ENCODE results near the gene OPCML. TPM values are rescaled to one million over a fixed set of nuclear protein-coding genes. Genes with fewer than 3 reads are reported as not detected.

OPCML gene
- total and polyA plus RNA-seq, 7 experiments from 2014 or later = not detected

DNA sequence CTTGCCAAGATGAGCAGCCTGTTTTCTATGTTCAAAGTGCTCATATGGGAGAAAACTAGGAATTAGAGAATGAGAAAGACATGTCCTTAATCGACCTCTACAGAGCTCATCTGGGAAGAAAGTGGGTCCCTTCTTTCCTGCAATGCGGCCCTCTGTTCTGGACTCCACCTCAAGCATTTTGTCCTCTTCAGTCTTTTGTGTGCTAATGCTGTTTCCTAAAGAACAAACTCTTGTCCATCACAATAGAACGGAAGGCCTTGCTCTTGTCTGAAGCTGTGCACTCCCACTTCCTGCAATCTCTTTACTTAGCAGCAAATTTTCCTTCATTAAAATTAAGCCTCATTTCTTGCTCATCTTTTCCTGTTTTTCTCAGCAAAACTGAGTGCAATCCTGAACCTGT lies 206.6 kb downstream of the OPCML start:
- ChIA-PET CTCF (no interaction called here), POLR2A (no interaction called here)
- H3K4me1 Mint-ChIP-seq = no peaks in the 10 kb centered on the region
- DNase-seq (no peak), ATAC-seq (no peak)
- H3K27me3 ChIP-seq (ENCODE audit: control insufficient read depth in 2 of 2, insufficient read depth in 2 of 2, low read length in 2 of 2) = no peaks in the 10 kb centered on the region
- intact Hi-C loops (cut with micrococcal nuclease) = no loop called here
- peaks cover 0 to 3% (median 0%) of the 10 kb centered on the region in 3 experiments for H3K9me3 ChIP-seq (ENCODE audit: control insufficient read depth in 2 of 3, low read length in 3 of 3)
- H3K36me3 Mint-ChIP-seq = no peaks in the 10 kb centered on the region
- H3K4me1 ChIP-seq (ENCODE audit: control insufficient read depth in 2 of 2, insufficient read depth in 2 of 2, low read length in 2 of 2) = no peaks in the 10 kb centered on the region
- H3K27ac Mint-ChIP-seq = no peak overlapping the region
- no peaks in the 10 kb centered on the region for H3K36me3 ChIP-seq (ENCODE audit: control insufficient read depth in 2 of 3, insufficient read depth in 3 of 3, low read length in 3 of 3)
- H3K27me3 Mint-ChIP-seq = peaks cover 0 to 6% (median 0%) of the 10 kb centered on the region in 5 donors
- H3K27ac ChIP-seq (ENCODE audit: low read depth, low read length) = no peak overlapping the region
- peaks cover 0 to 4% (median 0%) of the 10 kb centered on the region in 11 donors for H3K9me3 Mint-ChIP-seq
- H3K4me3 Mint-ChIP-seq = no peak overlapping the region
- H3K4me3 ChIP-seq (ENCODE audit: low read length) = no peak overlapping the region

- Mint-ChIP-seq H3K4me3 (no peak overlapping the region), H3K4me1 (no peaks in the 10 kb centered on the region), H3K27me3 (peaks cover 0 to 6% (median 0%) of the 10 kb centered on the region in 5 donors), H3K27ac (no peak overlapping the region), H3K36me3 (no peaks in the 10 kb centered on the region), H3K9me3 (peaks cover 0 to 4% (median 0%) of the 10 kb centered on the region in 11 donors)
- H3K4me1 ChIP-seq (ENCODE audit: control insufficient read depth in 2 of 2, insufficient read depth in 2 of 2, low read length in 2 of 2) = no peaks in the 10 kb centered on the region
- no peak overlapping the region for H3K27ac ChIP-seq (ENCODE audit: low read depth, low read length)
- intact Hi-C loops (cut with micrococcal nuclease) = no loop called here
- ATAC-seq (no peak), DNase-seq (no peak)
- H3K36me3 ChIP-seq (ENCODE audit: control insufficient read depth in 2 of 3, insufficient read depth in 3 of 3, low read length in 3 of 3) = no peaks in the 10 kb centered on the region
- peaks cover 0 to 3% (median 0%) of the 10 kb centered on the region in 3 experiments for H3K9me3 ChIP-seq (ENCODE audit: control insufficient read depth in 2 of 3, low read length in 3 of 3)
- ChIA-PET CTCF (no interaction called here), POLR2A (no interaction called here)
- H3K27me3 ChIP-seq (ENCODE audit: control insufficient read depth in 2 of 2, insufficient read depth in 2 of 2, low read length in 2 of 2) = no peaks in the 10 kb centered on the region
- no peak overlapping the region for H3K4me3 ChIP-seq (ENCODE audit: low read length)
Observed at GRCh38 chr11:133323354-133323753, 208.9 kb downstream of the OPCML start.

- H3K27me3 ChIP-seq (ENCODE audit: control insufficient read depth in 2 of 2, insufficient read depth in 2 of 2, low read length in 2 of 2) = no peaks in the 10 kb centered on the region
- Mint-ChIP-seq H3K27ac (no peak overlapping the region), H3K4me1 (no peaks in the 10 kb centered on the region), H3K9me3 (peaks cover 0 to 5% (median 0%) of the 10 kb centered on the region in 11 donors), H3K36me3 (no peaks in the 10 kb centered on the region), H3K27me3 (peaks cover 0 to 6% (median 0%) of the 10 kb centered on the region in 5 donors), H3K4me3 (no peak overlapping the region)
- no peaks in the 10 kb centered on the region for H3K4me1 ChIP-seq (ENCODE audit: control insufficient read depth in 2 of 2, insufficient read depth in 2 of 2, low read length in 2 of 2)
- H3K36me3 ChIP-seq (ENCODE audit: control insufficient read depth in 2 of 3, insufficient read depth in 3 of 3, low read length in 3 of 3) = no peaks in the 10 kb centered on the region
- H3K9me3 ChIP-seq (ENCODE audit: control insufficient read depth in 2 of 3, low read length in 3 of 3) = no peaks in the 10 kb centered on the region
- intact Hi-C loops (cut with micrococcal nuclease) = no loop called here
- POLR2A ChIA-PET = no interaction called here
- no peak overlapping the region for H3K27ac ChIP-seq (ENCODE audit: low read depth, low read length)
- ATAC-seq (no peak), DNase-seq (no peak)
- H3K4me3 ChIP-seq (ENCODE audit: low read length) = no peak overlapping the region
- CTCF ChIA-PET = no interaction called here
Observed at GRCh38 chr11:133318221-133318620, 214.1 kb downstream of the OPCML start.

- Histone ChIP-seq H3K4me3 (ENCODE audit: low read length) (no peak overlapping the region), H3K9me3 (ENCODE audit: control insufficient read depth in 2 of 3, low read length in 3 of 3) (no peaks in the 10 kb centered on the region), H3K36me3 (ENCODE audit: control insufficient read depth in 2 of 3, insufficient read depth in 3 of 3, low read length in 3 of 3) (no peaks in the 10 kb centered on the region), H3K27ac (ENCODE audit: low read depth, low read length) (no peak overlapping the region), H3K4me1 (ENCODE audit: control insufficient read depth in 2 of 2, insufficient read depth in 2 of 2, low read length in 2 of 2) (no peaks in the 10 kb centered on the region), H3K27me3 (ENCODE audit: control insufficient read depth in 2 of 2, insufficient read depth in 2 of 2, low read length in 2 of 2) (no peaks in the 10 kb centered on the region)
- H3K36me3 Mint-ChIP-seq = peaks cover 0 to 3% (median 0%) of the 10 kb centered on the region in 5 donors
- H3K4me1 Mint-ChIP-seq = no peaks in the 10 kb centered on the region
- H3K9me3 Mint-ChIP-seq = peaks cover 0 to 17% (median 3%) of the 10 kb centered on the region in 11 donors
- DNase-seq = no peak
- H3K4me3 Mint-ChIP-seq = no peak overlapping the region
- H3K27me3 Mint-ChIP-seq = peaks cover 0 to 8% (median 0%) of the 10 kb centered on the region in 5 donors
- no peak overlapping the region for H3K27ac Mint-ChIP-seq
- POLR2A ChIA-PET = no interaction called here
- ATAC-seq = no peak
- CTCF ChIA-PET = no interaction called here
- intact Hi-C loops (cut with micrococcal nuclease) = no loop called here
Observed at GRCh38 chr11:133311230-133311629, 221.1 kb downstream of the OPCML start.

- no peak overlapping the region for H3K27ac ChIP-seq (ENCODE audit: low read depth, low read length)
- no peak overlapping the region for H3K27ac Mint-ChIP-seq
- intact Hi-C loops (cut with micrococcal nuclease) = no loop called here
- no peak overlapping the region for H3K4me3 ChIP-seq (ENCODE audit: low read length)
- no peaks in the 10 kb centered on the region for H3K4me1 ChIP-seq (ENCODE audit: control insufficient read depth in 2 of 2, insufficient read depth in 2 of 2, low read length in 2 of 2)
- no peak for ATAC-seq
- H3K36me3 ChIP-seq (ENCODE audit: control insufficient read depth in 2 of 3, insufficient read depth in 3 of 3, low read length in 3 of 3) = no peaks in the 10 kb centered on the region
- H3K36me3 Mint-ChIP-seq = peaks cover 0 to 3% (median 0%) of the 10 kb centered on the region in 5 donors
- peaks cover 0 to 7% (median 0%) of the 10 kb centered on the region in 5 donors for H3K27me3 Mint-ChIP-seq
- ChIA-PET POLR2A (no interaction called here), CTCF (no interaction called here)
- peaks cover 0 to 20% (median 2%) of the 10 kb centered on the region in 11 donors for H3K9me3 Mint-ChIP-seq
- H3K4me3 Mint-ChIP-seq = no peak overlapping the region
- H3K4me1 Mint-ChIP-seq = no peaks in the 10 kb centered on the region
- H3K9me3 ChIP-seq (ENCODE audit: control insufficient read depth in 2 of 3, low read length in 3 of 3) = no peaks in the 10 kb centered on the region
- DNase-seq = no peak
- no peaks in the 10 kb centered on the region for H3K27me3 ChIP-seq (ENCODE audit: control insufficient read depth in 2 of 2, insufficient read depth in 2 of 2, low read length in 2 of 2)
Observed at GRCh38 chr11:133306019-133306418, 226.3 kb downstream of the OPCML start.

- Histone ChIP-seq H3K4me3 (ENCODE audit: low read length) (no peak overlapping the region), H3K36me3 (ENCODE audit: control insufficient read depth in 2 of 3, insufficient read depth in 3 of 3, low read length in 3 of 3) (no peaks in the 10 kb centered on the region), H3K27ac (ENCODE audit: low read depth, low read length) (no peak overlapping the region), H3K27me3 (ENCODE audit: control insufficient read depth in 2 of 2, insufficient read depth in 2 of 2, low read length in 2 of 2) (no peaks in the 10 kb centered on the region), H3K9me3 (ENCODE audit: control insufficient read depth in 2 of 3, low read length in 3 of 3) (no peaks in the 10 kb centered on the region), H3K4me1 (ENCODE audit: control insufficient read depth in 2 of 2, insufficient read depth in 2 of 2, low read length in 2 of 2) (no peaks in the 10 kb centered on the region)
- DNase-seq = no peak
- H3K4me3 Mint-ChIP-seq = no peak overlapping the region
- H3K27ac Mint-ChIP-seq = no peak overlapping the region
- CTCF ChIA-PET = no interaction called here
- H3K27me3 Mint-ChIP-seq = peaks cover 0 to 5% (median 0%) of the 10 kb centered on the region in 5 donors
- POLR2A ChIA-PET = no interaction called here
- H3K9me3 Mint-ChIP-seq = peaks cover 0 to 20% (median 2%) of the 10 kb centered on the region in 11 donors
- intact Hi-C loops (cut with micrococcal nuclease) = no loop called here
- ATAC-seq = no peak
- no peaks in the 10 kb centered on the region for H3K4me1 Mint-ChIP-seq
- H3K36me3 Mint-ChIP-seq = peaks cover 0 to 3% (median 0%) of the 10 kb centered on the region in 5 donors
Observed at GRCh38 chr11:133305208-133305956, 226.9 kb downstream of the OPCML start.

- H3K4me1 Mint-ChIP-seq = no peaks in the 10 kb centered on the region
- H3K27me3 ChIP-seq (ENCODE audit: control insufficient read depth in 2 of 2, insufficient read depth in 2 of 2, low read length in 2 of 2) = no peaks in the 10 kb centered on the region
- no peaks in the 10 kb centered on the region for H3K9me3 ChIP-seq (ENCODE audit: control insufficient read depth in 2 of 3, low read length in 3 of 3)
- no peak for DNase-seq
- peaks cover 0 to 14% (median 2%) of the 10 kb centered on the region in 11 donors for H3K9me3 Mint-ChIP-seq
- no peak for ATAC-seq
- H3K4me3 ChIP-seq (ENCODE audit: low read length) = no peak overlapping the region
- ChIA-PET POLR2A (no interaction called here), CTCF (no interaction called here)
- intact Hi-C loops (cut with micrococcal nuclease) = no loop called here
- H3K27me3 Mint-ChIP-seq = peaks cover 0 to 5% (median 0%) of the 10 kb centered on the region in 5 donors
- H3K27ac ChIP-seq (ENCODE audit: low read depth, low read length) = no peak overlapping the region
- H3K27ac Mint-ChIP-seq = no peak overlapping the region
- no peak overlapping the region for H3K4me3 Mint-ChIP-seq
- peaks cover 0 to 3% (median 0%) of the 10 kb centered on the region in 5 donors for H3K36me3 Mint-ChIP-seq
- H3K4me1 ChIP-seq (ENCODE audit: control insufficient read depth in 2 of 2, insufficient read depth in 2 of 2, low read length in 2 of 2) = no peaks in the 10 kb centered on the region
- H3K36me3 ChIP-seq (ENCODE audit: control insufficient read depth in 2 of 3, insufficient read depth in 3 of 3, low read length in 3 of 3) = no peaks in the 10 kb centered on the region
Observed at GRCh38 chr11:133303262-133303661, 229.0 kb downstream of the OPCML start.

Data from naive thymus-derived CD4-positive, alpha-beta T cell (primary cell).